Panc1 (cell line): ENCODE data around the gene PARM1. TPM values are rescaled to one million over a fixed set of nuclear protein-coding genes. Genes with fewer than 3 reads are reported as not detected.

Experiments
- ATAC-seq: fragments of 200-7000 bp; cut with Tn5 transposase; 2 replicates; pipeline ENCODE4 v1.9.1; 2020; ENCODE audit warnings: mild to moderate bottlenecking, moderate library complexity
- BruUV-seq: library from RNA; stranded (reverse); fragments of 400-500 nt; replicated peaks from 2 replicates; lab custom pipeline; 2021; lab: Mats Ljungman, UMichigan
- CTCF ChIA-PET: fragments of 300-600 bp; sonication (Branson Sonifier 250); formaldehyde crosslinking; loops from one replicate; lab custom pipeline; 2022; ENCODE audit warnings: antibody characterized with exemption; lab: Charles Lee
- POLR2A ChIA-PET: fragments of 300-600 bp; sonication (Branson Sonifier 250); formaldehyde crosslinking; loops from one replicate; lab custom pipeline; 2022; ENCODE audit warnings: antibody characterized with exemption; lab: Charles Lee
- DNase-seq: peaks from one replicate; pipeline ENCODE4 v3.0.0-alpha.2; 2010; ENCODE audit warnings: low read depth, low spot score
- H3K27ac ChIP-seq: 2 replicates; pipeline ENCODE4 v1.5.1; 2011; ENCODE audit warnings: mild to moderate bottlenecking, low read length, inconsistent platforms
- H3K27me3 ChIP-seq: fragments of 200-500 bp; sonication (Bioruptor generic); 2 replicates; pipeline ENCODE4 v1.6.0; 2014; ENCODE audit warnings: low read length, inconsistent platforms; ENCODE audit not compliant: control insufficient read depth, insufficient read depth
- H3K36me3 ChIP-seq: fragments of 200-500 bp; sonication (Bioruptor generic); 2 replicates; pipeline ENCODE4 v1.5.1; 2014; ENCODE audit warnings: inconsistent platforms, mild to moderate bottlenecking, low read length, moderate library complexity; ENCODE audit not compliant: control insufficient read depth, insufficient read depth
- H3K4me1 ChIP-seq: 2 replicates; pipeline ENCODE4 v1.5.1; 2011; ENCODE audit warnings: inconsistent platforms, mild to moderate bottlenecking, low read length, moderate library complexity; ENCODE audit not compliant: control insufficient read depth, insufficient read depth
- H3K4me3 ChIP-seq, 2 experiments: 2 replicates each; pipeline ENCODE4 v1.5.1; 2011 to 2012; ENCODE audit warnings: low read depth in 2 of 2, low read length in 2 of 2, mild to moderate bottlenecking in 2 of 2, inconsistent platforms in 1 of 2, moderate library complexity in 1 of 2
- H3K9me3 ChIP-seq: fragments of 200-500 bp; sonication (Bioruptor generic); 2 replicates; pipeline ENCODE4 v1.5.1; 2014; ENCODE audit warnings: low read depth, mild to moderate bottlenecking, inconsistent platforms, low read length, moderate library complexity; ENCODE audit not compliant: control insufficient read depth, insufficient read depth
- CTCF ChIP-seq: fragments of 450-650 bp; IDR thresholded peaks from 2 replicates; pipeline ENCODE4 v1.5.1; 2017; ENCODE audit warnings: mild to moderate bottlenecking
- POLR2AphosphoS5 ChIP-seq: IDR thresholded peaks from 2 replicates; pipeline ENCODE4 v1.6.1; 2012; ENCODE audit warnings: mild to moderate bottlenecking, low read depth, low read length, moderate library complexity
- SIN3A ChIP-seq: IDR thresholded peaks from 2 replicates; pipeline ENCODE4 v1.6.1; 2012; ENCODE audit warnings: low read depth, mild to moderate bottlenecking, low read length, moderate library complexity, borderline replicate concordance; ENCODE audit not compliant: insufficient read depth
- TCF7L2 ChIP-seq: IDR thresholded peaks from 2 replicates; pipeline ENCODE4 v1.6.1; 2011; ENCODE audit warnings: mild to moderate bottlenecking, low read depth, low read length, inconsistent platforms
- in situ Hi-C: cut with HindIII; loops from 2 replicates; pipeline ENCODE4 v1.10.0; 2016; ENCODE audit warnings: low sequenced_read_pairs, low pct_unique_long_range_greater_than_20kb
- intact Hi-C: fragments of 100-400 bp; cut with micrococcal nuclease; formaldehyde crosslinking; loops from one replicate; pipeline ENCODE4 v1.10.0; 2022; ENCODE audit not compliant: unreplicated experiment
- total RNA-seq: library from RNA; stranded (reverse); gene quantifications from one replicate; pipeline ENCODE4 v1.2.1, GENCODE V29; 2021; ENCODE audit not compliant: unreplicated experiment
- TF ChIP-seq, protein P1 (sequence below), 2 experiments: IDR thresholded peaks; 2 replicates each; pipeline ENCODE4 v1.6.1; 2011 to 2012; ENCODE audit warnings: low read depth in 2 of 2, control low read depth in 1 of 2, low read length in 1 of 2, mild to moderate bottlenecking in 1 of 2, moderate library complexity in 1 of 2; ENCODE audit not compliant: insufficient read depth in 1 of 2

Gene PARM1
- total RNA-seq, 1 experiment from 2014 or later: 0.21 TPM

- no peaks in the 10 kb centered on the region for H3K9me3 ChIP-seq
- ChIA-PET POLR2A (no interaction called here), CTCF (no interaction called here)
- BruUV-seq: no TSS peak
- DNase-seq: no peak
- no peaks in the 10 kb centered on the region; the same call in 1 of the 2 replicates for H3K4me1 ChIP-seq
- H3K27ac ChIP-seq: no peak overlapping the region
- peaks cover 13% of the 10 kb centered on the region for H3K27me3 ChIP-seq
- no peaks in the 10 kb centered on the region for H3K36me3 ChIP-seq
- intact Hi-C loops: no loop called here
- H3K4me3 ChIP-seq: no peak overlapping the region
- in situ Hi-C loops: no loop called here
- TF ChIP-seq POLR2AphosphoS5 (no peak), SIN3A (no peak), CTCF (no peak), TCF7L2 (no peak)
- TF ChIP-seq, protein P1, sequence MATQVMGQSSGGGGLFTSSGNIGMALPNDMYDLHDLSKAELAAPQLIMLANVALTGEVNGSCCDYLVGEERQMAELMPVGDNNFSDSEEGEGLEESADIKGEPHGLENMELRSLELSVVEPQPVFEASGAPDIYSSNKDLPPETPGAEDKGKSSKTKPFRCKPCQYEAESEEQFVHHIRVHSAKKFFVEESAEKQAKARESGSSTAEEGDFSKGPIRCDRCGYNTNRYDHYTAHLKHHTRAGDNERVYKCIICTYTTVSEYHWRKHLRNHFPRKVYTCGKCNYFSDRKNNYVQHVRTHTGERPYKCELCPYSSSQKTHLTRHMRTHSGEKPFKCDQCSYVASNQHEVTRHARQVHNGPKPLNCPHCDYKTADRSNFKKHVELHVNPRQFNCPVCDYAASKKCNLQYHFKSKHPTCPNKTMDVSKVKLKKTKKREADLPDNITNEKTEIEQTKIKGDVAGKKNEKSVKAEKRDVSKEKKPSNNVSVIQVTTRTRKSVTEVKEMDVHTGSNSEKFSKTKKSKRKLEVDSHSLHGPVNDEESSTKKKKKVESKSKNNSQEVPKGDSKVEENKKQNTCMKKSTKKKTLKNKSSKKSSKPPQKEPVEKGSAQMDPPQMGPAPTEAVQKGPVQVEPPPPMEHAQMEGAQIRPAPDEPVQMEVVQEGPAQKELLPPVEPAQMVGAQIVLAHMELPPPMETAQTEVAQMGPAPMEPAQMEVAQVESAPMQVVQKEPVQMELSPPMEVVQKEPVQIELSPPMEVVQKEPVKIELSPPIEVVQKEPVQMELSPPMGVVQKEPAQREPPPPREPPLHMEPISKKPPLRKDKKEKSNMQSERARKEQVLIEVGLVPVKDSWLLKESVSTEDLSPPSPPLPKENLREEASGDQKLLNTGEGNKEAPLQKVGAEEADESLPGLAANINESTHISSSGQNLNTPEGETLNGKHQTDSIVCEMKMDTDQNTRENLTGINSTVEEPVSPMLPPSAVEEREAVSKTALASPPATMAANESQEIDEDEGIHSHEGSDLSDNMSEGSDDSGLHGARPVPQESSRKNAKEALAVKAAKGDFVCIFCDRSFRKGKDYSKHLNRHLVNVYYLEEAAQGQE (IDR thresholded peaks at IDR 0.05; ENCODE audit: insufficient read depth in 1 of 2, low read depth in 2 of 2, low read length in 1 of 2): no peak
- no peak for ATAC-seq
These were observed 2.8 kb upstream of the PARM1 start for GRCh38 chr4:74930162-74930561.

DNA sequence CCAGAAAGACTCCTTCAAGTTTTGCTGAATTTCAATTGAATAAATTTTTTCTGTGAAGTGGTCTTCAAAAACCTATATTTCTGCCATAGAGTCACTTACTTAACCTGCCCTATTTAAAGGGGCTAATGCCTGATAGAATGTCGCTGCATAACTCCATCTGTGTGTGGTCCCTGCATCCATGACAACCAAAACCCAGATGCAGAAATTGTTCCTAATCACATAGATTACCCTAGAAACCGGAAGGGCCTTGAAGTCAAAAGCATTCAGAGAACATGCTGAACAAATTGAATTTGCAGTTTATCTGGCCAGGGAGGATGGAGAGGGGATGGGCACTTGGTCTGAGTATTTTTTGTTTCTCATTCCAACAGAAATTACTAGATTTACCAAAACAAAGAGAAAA lies 1.5 kb upstream of the PARM1 start:
- H3K4me3 ChIP-seq: no peak overlapping the region
- intact Hi-C loops (no loop called here), in situ Hi-C loops (no loop called here)
- H3K36me3 ChIP-seq: no peaks in the 10 kb centered on the region
- no peaks in the 10 kb centered on the region for H3K9me3 ChIP-seq
- ChIA-PET POLR2A (no interaction called here), CTCF (no interaction called here)
- H3K27ac ChIP-seq: no peak overlapping the region
- H3K4me1 ChIP-seq: no peaks in the 10 kb centered on the region; the same call in 1 of the 2 replicates
- DNase-seq (no peak), ATAC-seq (no peak)
- H3K27me3 ChIP-seq: peaks cover 15% of the 10 kb centered on the region
- TF ChIP-seq POLR2AphosphoS5 (no peak), SIN3A (no peak), CTCF (no peak), TCF7L2 (no peak)
- TF ChIP-seq, protein P1 (IDR thresholded peaks at IDR 0.05; ENCODE audit: insufficient read depth in 1 of 2, low read depth in 2 of 2, low read length in 1 of 2): no peak
- no TSS peak for BruUV-seq
